HCT116 (cell line): Measurements from ENCODE around the gene POMT1.

ENCODE experiments used
- JUND ChIP-seq: IDR thresholded peaks from 2 replicates; pipeline ENCODE4 v1.6.1; 2012
- POLR2A ChIP-seq: IDR thresholded peaks from 2 replicates; pipeline ENCODE4 v1.7.0; 2011; ENCODE audit warnings: borderline replicate concordance; ENCODE audit not compliant: insufficient read depth, insufficient read length; ENCODE audit errors: extremely low read depth

DNA sequence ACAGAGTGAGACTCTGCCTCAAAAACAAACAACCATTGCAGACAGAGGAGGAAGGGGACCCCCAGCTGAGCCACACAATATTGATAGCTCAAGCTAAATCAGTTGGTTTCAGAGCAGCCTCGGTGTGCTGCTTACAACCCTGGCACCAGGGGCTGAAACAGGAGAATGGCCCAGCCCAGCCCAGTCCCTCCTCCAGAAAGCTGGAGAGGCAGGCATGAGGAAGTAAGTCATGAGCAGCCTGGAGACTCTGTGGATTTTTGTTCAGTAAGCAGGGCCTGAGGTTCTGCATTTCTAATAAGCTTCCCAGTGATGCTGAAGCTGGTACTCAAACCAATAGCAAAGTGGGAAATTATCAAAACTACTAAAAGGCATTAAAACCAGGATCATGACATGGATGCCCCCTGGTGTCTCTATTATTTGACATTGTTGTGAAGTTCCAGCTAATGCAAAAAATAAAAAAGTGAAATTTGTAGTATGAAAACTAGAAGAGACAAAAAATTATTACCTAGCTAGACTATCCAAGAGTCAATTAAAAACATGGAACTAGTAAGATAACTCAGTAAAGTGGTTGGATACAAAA lies 56.8 kb downstream of the POMT1 start:
- TF ChIP-seq POLR2A (no peak), JUND (no peak)
